DMS 273 (cell line): ENCODE measurements around the gene GPR176.

Experiments used
- DNase-seq: peaks from one replicate; lab custom pipeline; 2025; ENCODE audit not compliant: unreplicated experiment; lab: John Stamatoyannopoulos, UW

GPR176 gene

GRCh38 chr15:39860871-39861270 lies 59.2 kb downstream of the GPR176 start:
- no peak for DNase-seq

- DNase-seq = no peak
Measured at GRCh38 chr15:39860200-39860599, 59.9 kb downstream of the GPR176 start.

GRCh38 chr15:39859636-39860035 lies 60.4 kb downstream of the GPR176 start:
- no peak for DNase-seq

- DNase-seq = no peak
Measured at GRCh38 chr15:39857132-39857531, 62.9 kb downstream of the GPR176 start.

- DNase-seq = no peak
Measured at GRCh38 chr15:39856357-39856756, 63.7 kb downstream of the GPR176 start.

- DNase-seq = no peak
Measured at GRCh38 chr15:39855400-39855799, 64.7 kb downstream of the GPR176 start.

- DNase-seq = no peak
Measured at GRCh38 chr15:39854161-39854560, 65.9 kb downstream of the GPR176 start.

- peak; percentile 31 for DNase-seq
Measured at GRCh38 chr15:39852250-39852649, 67.8 kb downstream of the GPR176 start.

- no peak for DNase-seq
Measured at GRCh38 chr15:39851500-39852092, 68.5 kb downstream of the GPR176 start.

- DNase-seq = peak; percentile 2
Measured at GRCh38 chr15:39850436-39850835, 69.6 kb downstream of the GPR176 start.

GRCh38 chr15:39846108-39846507 lies 74.0 kb downstream of the GPR176 start:
- DNase-seq = no peak

GRCh38 chr15:39845582-39845981 lies 74.5 kb downstream of the GPR176 start:
- no peak for DNase-seq

- DNase-seq = no peak
Measured at GRCh38 chr15:39843565-39843964, 76.5 kb downstream of the GPR176 start.

GRCh38 chr15:39837454-39837853 lies 82.6 kb downstream of the GPR176 start:
- DNase-seq = no peak

GRCh38 chr15:39835550-39835949 lies 84.5 kb downstream of the GPR176 start:
- no peak for DNase-seq

- no peak for DNase-seq
Measured at GRCh38 chr15:39834256-39834655, 85.8 kb downstream of the GPR176 start.

GRCh38 chr15:39833515-39833981 lies 86.5 kb downstream of the GPR176 start:
- no peak for DNase-seq

GRCh38 chr15:39830166-39830565 lies 89.9 kb downstream of the GPR176 start:
- no peak for DNase-seq

GRCh38 chr15:39828374-39828931 lies 91.6 kb downstream of the GPR176 start:
- peak; percentile 56 for DNase-seq

GRCh38 chr15:39826975-39827374 lies 93.1 kb downstream of the GPR176 start:
- no peak for DNase-seq

- no peak for DNase-seq
Measured at GRCh38 chr15:39823634-39824033, 96.4 kb downstream of the GPR176 start.

- DNase-seq = no peak
Measured at GRCh38 chr15:39820050-39820602, 99.9 kb downstream of the GPR176 start.

- no peak for DNase-seq
Measured at GRCh38 chr15:39819533-39819932, 100.5 kb downstream of the GPR176 start.
